ENCODE measurements around the gene SLC37A1.

SLC37A1 gene

GRCh38 chr21:42587036-42587435 is 73.4 kb downstream of the SLC37A1 start:
- TF ChIP-seq, protein P1, sequence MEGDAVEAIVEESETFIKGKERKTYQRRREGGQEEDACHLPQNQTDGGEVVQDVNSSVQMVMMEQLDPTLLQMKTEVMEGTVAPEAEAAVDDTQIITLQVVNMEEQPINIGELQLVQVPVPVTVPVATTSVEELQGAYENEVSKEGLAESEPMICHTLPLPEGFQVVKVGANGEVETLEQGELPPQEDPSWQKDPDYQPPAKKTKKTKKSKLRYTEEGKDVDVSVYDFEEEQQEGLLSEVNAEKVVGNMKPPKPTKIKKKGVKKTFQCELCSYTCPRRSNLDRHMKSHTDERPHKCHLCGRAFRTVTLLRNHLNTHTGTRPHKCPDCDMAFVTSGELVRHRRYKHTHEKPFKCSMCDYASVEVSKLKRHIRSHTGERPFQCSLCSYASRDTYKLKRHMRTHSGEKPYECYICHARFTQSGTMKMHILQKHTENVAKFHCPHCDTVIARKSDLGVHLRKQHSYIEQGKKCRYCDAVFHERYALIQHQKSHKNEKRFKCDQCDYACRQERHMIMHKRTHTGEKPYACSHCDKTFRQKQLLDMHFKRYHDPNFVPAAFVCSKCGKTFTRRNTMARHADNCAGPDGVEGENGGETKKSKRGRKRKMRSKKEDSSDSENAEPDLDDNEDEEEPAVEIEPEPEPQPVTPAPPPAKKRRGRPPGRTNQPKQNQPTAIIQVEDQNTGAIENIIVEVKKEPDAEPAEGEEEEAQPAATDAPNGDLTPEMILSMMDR (IDR thresholded peaks at IDR 0.05; ENCODE audit: low read depth, low read length, missing control alignments): no peak
- H3K4me3 ChIP-seq (ENCODE audit: low read depth, low read length): no peak overlapping the region
- no peak overlapping the region for H3K27ac ChIP-seq
- no peaks in the 10 kb centered on the region for H3K36me3 ChIP-seq (replicated peaks)
- in situ Hi-C loops (cut with HindIII; ENCODE audit: low pct_ligation_motif_present, low sequenced_read_pairs): no loop called here
- peaks cover 6% of the 10 kb centered on the region for H3K27me3 ChIP-seq (replicated peaks)
- DNase-seq: no peak

DNA sequence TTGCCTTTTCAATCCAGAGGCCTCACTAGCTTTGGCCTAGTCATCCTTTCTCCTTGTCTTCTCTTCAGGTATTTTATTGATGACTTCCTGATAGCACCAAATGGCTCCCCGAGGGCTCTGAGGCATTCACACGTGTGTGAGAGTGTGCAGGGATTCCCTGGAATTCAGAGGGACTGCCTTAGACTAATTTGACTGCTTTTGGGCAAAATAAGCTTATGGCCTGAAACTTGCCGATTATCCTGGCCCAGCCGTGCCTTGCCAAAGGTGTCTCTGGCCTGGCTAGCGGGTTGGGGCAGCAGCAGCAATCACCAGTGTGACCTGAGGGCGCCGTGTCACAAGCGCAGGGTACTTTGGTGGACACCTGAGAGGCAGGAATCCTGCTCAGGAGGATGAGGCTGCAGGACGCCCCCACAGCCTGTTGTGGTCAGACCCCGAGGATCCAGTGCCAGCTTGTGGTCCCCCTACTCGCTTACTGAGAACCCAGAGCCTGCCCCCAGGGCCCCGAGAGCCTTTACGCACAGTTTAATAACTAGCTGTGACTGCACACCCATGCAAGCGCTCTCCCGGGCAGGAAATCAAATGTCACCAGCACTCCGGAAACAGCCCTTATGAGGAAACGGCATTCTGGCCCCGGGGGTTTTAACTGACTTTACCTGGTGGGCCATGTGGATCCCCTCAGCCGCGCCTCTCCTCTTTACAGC is 76.9 kb downstream of the SLC37A1 start:
- no peak overlapping the region for H3K4me3 ChIP-seq (ENCODE audit: low read depth, low read length)
- no peaks in the 10 kb centered on the region for H3K36me3 ChIP-seq (replicated peaks)
- TF ChIP-seq, protein P1 (IDR thresholded peaks at IDR 0.05; ENCODE audit: low read depth, low read length, missing control alignments): no peak
- no peak overlapping the region for H3K27ac ChIP-seq
- in situ Hi-C loops (cut with HindIII; ENCODE audit: low pct_ligation_motif_present, low sequenced_read_pairs): no loop called here
- no peak for DNase-seq
- peaks cover 4% of the 10 kb centered on the region for H3K27me3 ChIP-seq (replicated peaks)

DNA sequence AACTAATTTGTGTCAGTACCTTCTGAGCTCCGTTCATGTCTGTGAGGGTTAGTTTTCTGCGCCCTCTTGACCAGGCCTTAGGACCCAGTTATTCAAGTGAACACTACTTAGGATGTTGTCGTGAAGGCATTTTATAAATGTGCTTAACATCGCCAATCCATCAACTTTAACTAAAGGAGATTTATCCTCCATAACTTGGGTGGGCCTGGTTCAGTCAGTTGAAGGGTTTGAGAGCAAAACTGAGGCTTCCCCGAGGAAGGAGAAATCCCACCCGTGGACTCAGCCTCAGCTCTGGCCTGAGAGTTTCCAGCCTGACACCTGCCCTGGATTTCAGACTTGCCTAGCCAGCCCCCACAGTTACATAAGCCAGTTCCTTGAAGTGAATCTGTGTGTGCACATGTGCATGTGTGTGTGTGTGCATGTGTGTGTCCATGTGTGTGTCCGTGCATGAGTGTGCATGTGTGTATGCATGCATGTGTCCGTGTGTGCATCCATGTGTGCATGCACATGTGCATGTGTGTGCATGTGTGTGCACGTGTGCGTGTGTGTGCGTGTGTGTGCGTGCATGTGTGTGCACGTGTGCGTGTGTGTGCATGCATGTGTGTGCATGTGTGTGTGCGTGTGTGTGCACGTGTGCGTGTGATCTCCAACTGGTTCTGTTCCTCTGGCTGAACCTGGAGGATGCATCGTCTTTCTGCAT is 77.7 kb downstream of the SLC37A1 start:
- no peak overlapping the region for H3K4me3 ChIP-seq (ENCODE audit: low read depth, low read length)
- in situ Hi-C loops (cut with HindIII; ENCODE audit: low pct_ligation_motif_present, low sequenced_read_pairs): no loop called here
- TF ChIP-seq, protein P1 (IDR thresholded peaks at IDR 0.05; ENCODE audit: low read depth, low read length, missing control alignments): no peak

DNA sequence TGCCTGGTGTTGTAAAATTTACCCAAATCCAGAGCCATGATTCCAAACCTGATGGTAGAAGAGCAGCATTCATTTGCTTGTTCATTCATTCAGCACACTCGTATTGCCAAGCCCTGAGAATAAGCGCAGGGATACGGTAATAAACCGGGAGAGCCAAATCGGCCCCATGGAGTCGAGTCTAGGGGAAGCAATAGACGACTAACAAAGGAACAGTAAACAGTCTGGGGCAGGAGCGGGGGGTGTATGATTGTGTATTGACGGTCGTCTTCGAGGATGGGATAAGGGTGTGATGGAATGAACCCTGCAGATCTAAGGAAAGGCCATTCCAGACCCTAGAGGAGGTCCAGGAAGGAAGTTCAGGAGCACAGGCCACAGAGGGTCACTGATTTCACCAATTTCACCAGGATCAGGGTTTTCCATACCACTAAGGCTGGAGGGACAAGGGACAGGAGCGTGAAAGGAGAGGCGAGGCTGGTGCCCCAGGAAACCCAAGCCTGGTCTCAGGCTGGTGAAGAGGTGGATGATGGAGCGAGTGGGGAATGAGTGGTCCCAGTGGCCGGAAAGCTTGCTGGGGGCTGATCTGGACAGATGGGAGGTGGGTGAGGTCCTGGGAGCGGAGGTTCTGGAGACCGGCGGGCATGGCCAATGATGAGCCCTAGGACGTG is 78.6 kb downstream of the SLC37A1 start:
- peaks cover 4% of the 10 kb centered on the region for H3K27me3 ChIP-seq (replicated peaks)
- in situ Hi-C loops (cut with HindIII; ENCODE audit: low pct_ligation_motif_present, low sequenced_read_pairs): no loop called here
- no peaks in the 10 kb centered on the region for H3K36me3 ChIP-seq (replicated peaks)
- TF ChIP-seq, protein P1 (IDR thresholded peaks at IDR 0.05; ENCODE audit: low read depth, low read length, missing control alignments): no peak
- no peak overlapping the region for H3K4me3 ChIP-seq (ENCODE audit: low read depth, low read length)
- no peak overlapping the region for H3K27ac ChIP-seq
- DNase-seq: no peak

More for the DNA sequence above, 77.7 kb downstream of the SLC37A1 start:
- DNase-seq: no peak
- H3K36me3 ChIP-seq (replicated peaks): no peaks in the 10 kb centered on the region
- no peak overlapping the region for H3K27ac ChIP-seq
- peaks cover 4% of the 10 kb centered on the region for H3K27me3 ChIP-seq (replicated peaks)

DNA sequence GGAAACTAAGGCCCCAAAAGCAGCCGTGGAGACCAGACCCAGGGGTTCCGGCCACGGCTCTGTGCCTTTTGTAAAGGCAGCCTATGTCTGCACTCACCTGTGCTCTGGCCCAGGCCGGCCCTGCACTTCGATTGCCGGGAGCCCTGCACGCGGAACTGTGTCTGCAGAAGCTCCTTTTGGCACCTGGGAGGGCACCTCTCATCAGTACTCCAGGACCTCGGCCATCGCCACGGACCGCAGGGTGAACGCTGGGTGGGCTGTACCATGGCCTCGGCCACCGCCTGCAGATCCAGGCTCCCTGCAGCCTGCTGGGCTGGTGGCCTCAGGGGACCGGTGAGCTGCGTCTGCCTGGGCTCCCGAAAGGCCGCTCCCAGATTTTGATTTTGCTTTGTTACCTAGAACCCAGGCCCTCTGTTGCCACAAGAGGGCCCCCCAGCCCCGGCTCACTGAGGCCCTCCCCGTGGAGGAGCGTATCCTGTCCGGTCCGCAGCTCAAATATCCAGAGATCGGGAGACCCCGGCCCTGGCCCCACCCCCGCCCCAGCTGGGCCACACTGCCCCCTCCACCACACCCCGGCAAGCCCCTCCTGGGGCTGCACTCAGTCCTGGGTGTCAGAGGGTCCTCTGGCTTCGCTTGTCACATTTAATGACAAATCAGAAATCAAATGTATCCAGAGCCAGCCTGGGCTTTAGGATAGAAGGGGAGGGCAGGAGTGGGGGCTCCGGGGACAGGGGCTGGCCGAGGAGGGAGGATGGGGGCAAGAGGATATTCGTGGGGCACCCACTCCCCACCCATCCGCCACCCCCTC is 79.6 kb downstream of the SLC37A1 start:
- no peak overlapping the region for H3K27ac ChIP-seq
- H3K27me3 ChIP-seq (replicated peaks): peaks cover 4% of the 10 kb centered on the region
- in situ Hi-C loops (cut with HindIII; ENCODE audit: low pct_ligation_motif_present, low sequenced_read_pairs): no loop called here
- H3K36me3 ChIP-seq (replicated peaks): no peaks in the 10 kb centered on the region
- TF ChIP-seq, protein P1 (IDR thresholded peaks at IDR 0.05; ENCODE audit: low read depth, low read length, missing control alignments): peak; percentile 87
- peak; percentile 25 for DNase-seq
- H3K4me3 ChIP-seq (ENCODE audit: low read depth, low read length): no peak overlapping the region

Data from brain microvascular endothelial cell (primary cell).